NCI-H526 treated with DMSO at 0.1 percent for 48 hours (cell line): ENCODE results near the gene OPCML.

Source experiments
- DNase-seq: peaks from one replicate; lab custom pipeline; 2025; lab: John Stamatoyannopoulos, UW

The OPCML gene

GRCh38 chr11:132472411-132473172 lies 1059.7 kb downstream of the OPCML start:
- no peak for DNase-seq

DNA sequence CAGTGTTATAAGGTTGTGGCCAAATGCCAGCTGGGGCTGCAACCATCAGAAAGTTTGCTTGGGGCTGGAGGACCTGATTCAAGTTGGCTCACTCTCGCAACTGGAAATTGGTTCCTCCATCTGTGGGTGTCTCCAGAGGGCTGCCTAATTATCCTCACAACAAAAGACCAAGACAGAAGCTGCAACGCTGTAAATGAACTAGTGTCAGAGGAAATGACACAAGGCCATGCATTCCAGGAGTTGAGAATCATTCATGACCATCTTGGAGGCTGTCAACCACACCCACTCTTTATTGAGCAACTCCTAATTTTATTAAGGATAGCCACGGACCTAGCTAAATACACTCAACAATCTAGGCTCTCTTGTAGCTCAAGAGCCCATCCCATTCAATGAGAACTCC lies 1060.8 kb downstream of the OPCML start:
- DNase-seq: no peak

DNA sequence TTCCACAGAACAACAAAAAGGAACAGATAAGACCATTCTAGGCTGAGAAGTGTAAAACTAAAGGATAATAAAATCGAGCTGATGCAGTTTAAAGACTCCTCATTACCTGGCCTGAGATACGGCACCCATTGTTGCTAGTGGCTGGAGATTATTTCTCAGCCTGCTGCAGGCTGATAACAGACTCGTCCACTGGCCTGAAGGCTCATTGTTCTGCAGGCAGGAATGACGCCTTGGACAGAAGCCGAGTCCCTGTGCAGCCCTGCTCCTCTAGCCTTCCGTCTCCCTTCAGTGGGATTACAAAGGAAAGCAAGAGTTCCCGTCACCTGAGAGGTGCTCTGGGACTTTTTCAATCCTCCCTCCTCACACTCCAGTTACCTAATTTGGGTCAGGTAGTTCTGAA lies 1065.3 kb downstream of the OPCML start:
- DNase-seq: no peak

DNA sequence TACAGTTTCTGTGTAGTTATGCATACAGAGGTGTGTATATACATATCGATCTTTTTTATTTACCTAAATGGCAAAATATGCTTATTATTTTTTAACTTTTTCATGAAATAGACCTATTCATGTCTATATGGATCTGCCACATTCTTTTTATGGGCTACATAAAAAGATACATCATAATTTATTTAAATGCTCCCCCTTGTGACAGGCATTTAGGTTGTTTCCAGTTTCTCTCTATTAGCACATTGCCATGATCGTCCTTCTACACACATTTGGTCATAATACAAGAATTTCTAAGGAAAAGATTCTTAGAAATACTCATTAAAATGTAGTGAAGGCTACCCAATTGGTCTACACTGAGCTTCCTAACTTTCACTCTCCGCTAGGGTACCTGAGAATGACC lies 1067.4 kb downstream of the OPCML start:
- DNase-seq: no peak

GRCh38 chr11:132464003-132464342 lies 1068.3 kb downstream of the OPCML start:
- DNase-seq: no peak

DNA sequence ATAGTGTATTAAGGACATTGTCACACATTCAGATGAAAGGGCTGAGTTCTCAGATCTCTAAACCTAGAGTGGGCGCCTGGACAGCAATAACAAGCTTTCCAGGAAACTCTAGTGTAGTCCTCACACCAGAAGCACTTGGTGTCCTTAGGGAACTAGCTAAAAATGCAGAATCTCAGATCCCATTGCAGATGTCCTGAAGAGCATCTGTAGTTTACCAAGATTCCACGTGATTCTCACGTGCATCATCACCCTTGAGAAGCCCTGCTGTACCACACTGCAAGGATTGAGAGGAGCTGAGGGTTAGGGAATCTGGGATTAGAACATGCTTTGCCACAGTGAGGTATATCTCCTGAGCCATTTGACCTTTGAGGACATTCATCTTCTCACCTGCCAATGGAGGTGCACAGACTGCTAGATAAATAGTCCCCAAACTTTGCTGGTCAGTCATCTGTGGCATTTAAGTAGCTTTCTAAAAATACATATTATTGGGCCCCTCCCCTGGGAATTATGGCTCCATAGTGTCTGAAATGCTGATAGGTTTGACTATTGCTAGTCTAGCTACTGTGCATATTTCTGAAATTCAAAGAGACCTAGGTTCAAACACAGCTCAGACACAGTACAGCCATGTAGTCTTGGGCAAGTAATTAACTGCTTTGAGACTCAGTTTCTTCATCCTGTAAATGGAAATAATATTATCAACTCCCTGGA lies 1068.9 kb downstream of the OPCML start:
- no peak for DNase-seq

GRCh38 chr11:132459736-132460135 lies 1072.6 kb downstream of the OPCML start:
- no peak for DNase-seq

DNA sequence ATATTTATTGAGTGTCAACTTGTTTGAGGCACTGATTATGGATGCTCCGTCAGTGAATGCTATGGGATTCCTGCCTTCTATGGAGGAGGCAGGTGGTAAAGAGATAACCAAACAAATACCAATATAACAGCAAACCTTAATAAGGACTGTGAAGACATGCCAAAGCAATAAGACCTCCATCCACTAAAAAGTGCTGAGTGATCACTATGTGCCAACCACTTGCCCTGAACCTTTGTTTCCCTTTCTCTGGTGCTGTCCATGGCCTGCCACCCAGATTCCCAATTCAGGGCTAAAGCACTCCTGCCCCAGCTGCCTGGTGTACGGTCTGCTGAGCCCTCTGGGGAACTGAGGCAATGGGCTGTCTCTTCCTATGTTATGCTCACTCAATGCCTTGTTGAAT lies 1074.9 kb downstream of the OPCML start:
- DNase-seq: no peak

DNA sequence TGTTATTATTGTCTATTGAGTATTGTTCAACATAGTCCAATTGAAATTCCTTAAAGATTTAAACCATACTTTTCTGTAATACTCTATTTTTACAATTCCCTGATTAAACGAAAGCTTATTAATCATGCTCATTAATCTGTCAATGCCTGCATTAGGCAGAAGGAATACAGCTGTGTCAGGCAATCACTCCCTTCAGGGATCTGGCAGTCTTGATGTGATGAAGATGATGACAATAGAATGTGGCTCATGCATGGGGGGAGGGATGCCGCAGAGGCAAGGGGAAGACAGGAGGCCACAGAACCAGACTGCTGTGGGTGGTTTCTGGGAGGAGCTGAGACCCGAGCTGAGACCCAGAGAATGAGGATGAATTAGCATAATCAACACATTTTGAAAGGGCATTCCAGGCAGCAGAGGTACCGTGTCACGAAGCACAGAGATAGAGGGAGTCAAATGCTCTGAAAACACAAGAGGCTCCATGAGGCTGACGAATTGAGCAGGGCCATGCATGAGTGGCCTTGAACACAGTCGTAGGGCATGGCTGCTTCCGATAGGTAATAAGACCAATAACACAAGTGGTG lies 1075.5 kb downstream of the OPCML start:
- no peak for DNase-seq

DNA sequence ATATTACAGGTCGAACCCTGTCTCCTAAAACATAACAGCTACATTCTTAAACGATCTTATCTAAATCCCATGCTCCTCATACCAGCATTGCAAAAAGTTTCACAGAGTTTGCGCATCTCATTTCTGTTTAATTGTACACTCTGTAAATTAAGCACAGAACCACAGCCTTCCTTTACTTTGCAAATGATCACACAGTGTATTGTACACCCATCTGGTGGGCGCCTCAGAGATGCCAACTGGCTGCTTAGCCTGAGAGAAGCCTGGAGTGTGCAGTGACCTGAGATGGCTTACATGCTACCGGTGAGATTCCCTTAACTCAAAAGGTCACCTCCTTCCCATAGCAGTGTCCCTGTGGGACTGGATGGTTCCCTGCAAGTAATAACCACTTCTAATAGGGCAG lies 1077.3 kb downstream of the OPCML start:
- no peak for DNase-seq

GRCh38 chr11:132453406-132453805 lies 1078.9 kb downstream of the OPCML start:
- no peak for DNase-seq

DNA sequence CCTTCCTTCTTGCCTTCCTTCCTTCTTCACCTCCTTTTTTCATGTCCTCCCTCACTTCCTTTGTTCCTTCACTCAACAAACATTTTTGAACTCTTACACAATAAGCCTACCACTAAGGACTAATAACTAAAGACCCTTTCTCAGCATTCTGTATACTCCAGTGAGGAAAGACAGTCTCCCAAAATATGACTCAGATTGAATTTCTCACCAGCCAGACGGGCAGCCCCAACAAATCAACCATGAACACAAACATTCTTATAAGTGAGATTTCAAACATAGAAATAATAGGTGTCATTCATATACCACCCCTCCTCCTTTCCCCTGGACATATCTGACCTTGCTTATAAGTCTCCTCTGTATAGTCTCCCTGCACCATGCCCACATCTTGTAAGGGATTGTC lies 1079.7 kb downstream of the OPCML start:
- no peak for DNase-seq

DNA sequence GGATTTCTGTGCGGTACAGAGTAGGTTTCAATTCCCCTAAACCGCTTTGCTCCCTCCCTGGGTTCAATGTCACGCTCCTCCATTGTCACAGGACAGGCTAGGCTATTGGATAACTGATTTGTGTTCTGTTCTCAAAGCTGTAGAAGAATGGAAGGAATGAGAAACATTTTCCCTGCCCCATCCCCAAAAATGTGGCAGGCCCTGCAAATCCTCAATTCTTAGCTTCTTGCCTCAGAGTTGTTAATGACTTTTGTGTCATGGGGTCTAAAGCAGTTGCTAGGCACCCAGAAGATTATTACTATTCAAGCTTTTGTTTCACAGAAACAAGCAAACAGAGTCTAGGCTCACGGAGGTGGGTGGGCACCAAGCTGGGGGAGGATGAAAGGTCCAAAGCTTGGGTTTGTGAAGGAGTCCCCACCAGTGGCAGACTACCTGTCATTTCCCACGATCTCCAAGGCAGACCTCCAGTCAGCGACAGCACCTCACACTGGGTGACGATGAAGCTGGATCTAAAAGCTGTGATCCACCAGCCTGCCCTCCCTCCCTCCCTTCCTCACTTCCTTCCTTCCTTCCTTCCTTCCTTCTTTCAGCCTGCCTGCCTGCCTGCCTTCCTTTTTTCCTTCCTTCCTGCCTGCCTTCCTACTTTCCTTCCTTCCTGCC lies 1080.2 kb downstream of the OPCML start:
- no peak for DNase-seq

DNA sequence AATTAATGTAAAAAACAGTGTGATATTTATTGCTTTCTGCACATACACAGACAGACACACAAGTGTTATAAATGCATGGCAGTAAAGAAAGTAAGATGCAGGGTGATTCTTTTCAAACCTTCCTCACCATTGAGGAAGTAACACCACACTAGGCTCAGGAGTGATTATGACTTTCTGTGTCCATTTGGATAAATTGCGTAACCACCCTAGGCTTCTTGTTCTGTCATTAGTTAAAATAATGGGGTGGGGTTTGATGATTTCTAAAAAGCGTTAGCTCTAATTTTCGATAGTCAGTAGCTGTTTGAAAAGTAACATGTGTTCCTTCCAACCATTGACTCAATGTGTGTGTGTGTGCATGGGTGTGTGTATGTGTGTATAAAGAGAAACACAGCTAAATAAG lies 1081.7 kb downstream of the OPCML start:
- no peak for DNase-seq

DNA sequence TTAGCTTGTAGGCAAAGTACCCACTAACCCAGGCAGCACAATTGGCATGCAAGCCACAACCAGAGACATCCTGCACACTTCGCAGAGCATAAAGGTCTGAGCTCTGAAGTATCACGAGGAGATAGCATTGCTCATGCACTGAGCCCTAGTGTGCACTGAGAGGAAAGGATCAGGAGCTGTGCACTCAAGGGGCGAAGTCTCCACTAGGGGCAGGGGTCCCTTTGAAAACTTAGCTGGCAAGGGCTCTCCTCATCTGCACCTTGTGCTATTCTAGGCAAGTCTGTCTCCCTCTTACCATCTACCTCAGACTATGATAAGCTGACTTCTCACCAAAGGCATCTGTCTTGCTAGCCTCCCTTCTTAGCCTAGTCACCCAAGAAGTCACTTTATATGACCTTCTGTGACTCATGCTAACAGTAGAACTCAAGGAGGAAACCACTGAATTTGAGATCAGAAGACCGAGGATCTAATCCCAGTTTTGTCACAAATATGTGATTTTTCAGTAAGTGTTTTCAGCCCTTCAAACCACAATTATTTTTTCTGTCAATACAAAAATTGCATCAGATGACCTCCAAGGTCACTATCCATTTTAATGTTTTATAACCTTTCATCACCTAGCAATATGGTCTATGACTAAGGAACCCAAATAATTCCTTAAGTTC lies 1083.8 kb downstream of the OPCML start:
- DNase-seq: no peak

DNA sequence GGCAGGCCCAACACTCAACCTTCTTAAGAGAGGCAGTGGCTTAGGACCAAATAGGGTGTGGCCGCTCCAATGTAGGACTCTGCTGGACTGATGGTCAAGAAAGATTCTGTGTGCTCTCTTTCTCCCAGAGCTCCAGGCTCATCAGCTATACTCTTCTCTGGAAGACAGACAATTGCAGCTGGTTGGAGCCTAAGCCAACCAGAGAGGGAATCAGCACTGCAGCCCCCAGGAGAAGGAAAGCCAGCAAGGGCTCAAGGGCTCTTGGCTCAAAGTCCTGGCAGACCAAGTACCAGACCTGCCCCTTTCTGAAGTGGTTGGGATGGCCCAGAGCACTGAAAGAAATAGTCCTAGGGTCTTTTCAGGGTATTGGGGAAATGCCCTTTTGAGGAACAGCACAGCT lies 1084.5 kb downstream of the OPCML start:
- DNase-seq: no peak

DNA sequence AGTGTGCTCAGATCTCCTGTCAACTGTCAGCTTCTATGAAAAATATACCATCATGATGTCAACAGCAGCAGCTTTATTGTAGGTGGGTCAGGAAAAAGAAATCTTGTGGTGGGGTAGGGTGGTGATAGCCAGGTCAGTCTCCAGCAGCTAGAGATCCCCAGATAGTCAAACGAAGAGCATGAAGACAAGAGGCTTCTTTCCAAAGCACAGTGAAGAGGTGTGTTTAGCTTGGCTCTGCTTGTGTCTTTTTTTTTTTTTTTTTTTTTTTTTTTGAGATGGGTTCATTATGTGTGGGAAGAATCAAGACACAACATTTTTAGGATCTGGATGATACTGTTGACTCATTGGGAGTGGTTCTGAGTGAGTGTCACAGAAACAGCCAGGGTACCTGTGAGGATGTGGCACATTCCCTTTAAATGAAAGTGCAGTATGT lies 1086.4 kb downstream of the OPCML start:
- DNase-seq: no peak

- DNase-seq: no peak
Observed at GRCh38 chr11:132444911-132445310, 1087.4 kb downstream of the OPCML start.

DNA sequence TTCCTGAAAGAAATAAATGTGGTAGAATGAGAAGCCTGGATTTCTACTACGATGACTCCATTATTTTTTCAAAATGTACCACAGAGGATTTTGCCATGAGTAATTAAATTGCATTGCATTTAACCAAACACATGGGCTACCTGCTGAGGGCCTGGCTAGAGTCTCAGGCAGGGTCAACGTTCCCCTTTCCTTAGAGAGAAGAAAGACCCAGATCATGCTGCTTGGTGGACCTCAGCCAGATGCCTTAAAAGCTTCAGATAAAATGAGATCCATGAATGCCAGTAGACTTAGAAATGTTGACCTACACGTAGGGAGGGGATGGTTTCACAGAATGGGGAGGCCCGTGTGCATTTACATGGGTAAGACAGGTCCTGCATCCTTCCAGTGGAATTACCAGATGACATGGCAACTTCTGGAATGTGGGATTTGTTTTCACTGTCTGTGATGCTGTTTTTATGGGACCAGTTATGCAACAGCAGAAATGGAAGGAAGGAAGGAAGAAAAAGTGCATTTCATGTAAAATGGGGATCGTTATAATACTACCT lies 1092.5 kb downstream of the OPCML start:
- no peak for DNase-seq

- DNase-seq: no peak
Observed at GRCh38 chr11:132438418-132438817, 1093.9 kb downstream of the OPCML start.

- DNase-seq: no peak
Observed at GRCh38 chr11:132430429-132431062, 1101.8 kb downstream of the OPCML start.

- DNase-seq: no peak
Observed at GRCh38 chr11:132429685-132430084, 1102.6 kb downstream of the OPCML start.
